Dendritic cell treated with granulocyte-macrophage colony-stimulating factor and Interleukin-4, amounts not matched to agents 40 ng/mL and 50 ng/mL, for 4 days (primary cell): ENCODE measurements around the gene PACSIN1.
A peak's percentile ranks its signal among the peaks of the same experiment; 100 is the strongest.

Experiments
- H3K27ac Mint-ChIP-seq: one replicate; pipeline ENCODE4 v1.8.0; 2022; ENCODE audit warnings: mild to moderate bottlenecking, mixed read lengths
- H3K27me3 Mint-ChIP-seq: one replicate; pipeline ENCODE4 v1.8.0; 2022; ENCODE audit warnings: mild to moderate bottlenecking, mixed read lengths
- H3K36me3 Mint-ChIP-seq: one replicate; pipeline ENCODE4 v1.8.0; 2022; ENCODE audit warnings: low read depth, mixed read lengths
- H3K4me1 Mint-ChIP-seq: one replicate; pipeline ENCODE4 v1.8.0; 2022; ENCODE audit warnings: low read depth, mixed read lengths
- H3K4me3 Mint-ChIP-seq: one replicate; pipeline ENCODE4 v1.8.0; 2022; ENCODE audit warnings: mild to moderate bottlenecking, moderate library complexity, mixed read lengths
- H3K9me3 Mint-ChIP-seq: one replicate; pipeline ENCODE4 v1.8.0; 2022; ENCODE audit warnings: mixed read lengths
- intact Hi-C: fragments of 100-400 bp; cut with micrococcal nuclease; formaldehyde crosslinking; loops from one replicate; pipeline ENCODE4 v1.15.0; 2022

Gene PACSIN1

DNA sequence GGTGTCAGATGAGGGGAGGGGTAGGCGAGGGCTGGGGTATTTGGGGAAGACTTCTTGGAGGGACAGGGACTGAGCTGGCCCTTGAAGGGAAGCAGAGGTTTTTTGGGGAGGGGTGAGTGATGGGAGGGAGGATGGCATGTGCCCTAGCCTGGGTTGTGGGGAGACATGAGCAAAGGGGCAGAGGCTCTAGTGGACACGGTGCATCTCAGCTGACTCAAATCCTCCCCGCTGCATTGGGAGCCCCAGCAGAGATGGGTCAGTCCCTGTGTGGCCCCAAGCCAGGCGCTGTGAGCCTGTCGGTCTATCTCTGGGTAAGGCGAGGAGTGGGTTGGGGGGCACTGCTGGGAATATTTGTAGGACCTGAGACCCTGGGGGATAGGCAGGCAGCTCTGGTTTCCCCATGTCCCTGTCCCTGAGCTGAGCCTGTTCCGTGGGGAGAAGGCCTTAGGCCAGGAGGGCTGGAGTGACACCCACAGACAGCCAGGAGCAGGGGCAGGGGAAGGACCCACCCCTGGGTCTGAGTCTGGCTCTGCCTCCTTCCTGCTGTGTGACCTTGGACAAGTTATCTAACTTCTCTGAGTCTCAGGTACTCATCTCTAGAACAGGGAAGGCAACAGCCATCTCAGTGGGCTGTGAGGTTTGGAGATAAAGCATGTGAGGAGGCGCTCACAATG lies 54.2 kb downstream of the PACSIN1 start:
- Mint-ChIP-seq H3K4me3 (no peak overlapping the region), H3K36me3 (no peaks in the 10 kb centered on the region), H3K9me3 (no peaks in the 10 kb centered on the region), H3K27me3 (peaks cover 8% of the 10 kb centered on the region), H3K27ac (no peak overlapping the region), H3K4me1 (no peaks in the 10 kb centered on the region)
- intact Hi-C loops, result no loop called here

DNA sequence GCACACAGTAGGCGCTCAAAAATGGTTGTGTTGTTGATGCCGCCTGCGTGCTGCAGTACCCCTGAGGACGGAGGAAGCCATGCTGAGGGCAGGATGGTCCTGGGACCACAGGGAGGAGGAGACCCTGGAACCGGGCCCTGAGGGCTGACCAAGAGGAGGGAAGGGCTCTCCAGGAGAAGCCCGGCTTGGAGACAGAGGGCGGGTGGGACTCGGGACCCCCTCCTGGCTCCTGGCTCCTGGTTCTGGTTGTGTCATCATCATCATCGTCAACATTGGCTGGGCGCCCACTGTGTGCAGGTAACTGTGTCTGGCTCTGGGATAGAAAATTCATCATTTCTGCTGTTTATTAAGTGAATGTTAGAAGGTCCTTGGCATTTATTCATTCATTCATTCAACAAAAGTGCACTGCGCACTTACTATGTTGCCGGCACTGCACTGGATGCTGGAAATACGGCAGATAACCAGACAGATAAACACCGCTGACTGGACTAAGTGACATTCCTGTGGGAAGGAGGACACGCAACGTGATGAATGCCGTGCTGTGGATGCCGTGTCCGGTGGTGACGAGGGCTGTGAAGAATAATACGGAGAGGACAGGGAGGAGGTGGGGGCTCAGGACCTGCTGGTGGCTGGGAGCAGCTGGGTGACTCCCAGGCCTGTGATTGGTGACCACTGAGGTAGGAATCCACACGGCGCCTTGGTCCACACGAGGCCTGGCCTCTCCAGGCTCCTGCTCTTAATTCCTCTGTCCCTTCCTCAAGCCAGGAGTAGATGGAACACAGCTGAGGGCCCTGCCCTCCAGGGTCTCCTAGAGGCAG lies 55.0 kb downstream of the PACSIN1 start:
- Mint-ChIP-seq H3K9me3 (no peaks in the 10 kb centered on the region), H3K36me3 (no peaks in the 10 kb centered on the region), H3K4me1 (no peaks in the 10 kb centered on the region), H3K27ac (no peak overlapping the region), H3K4me3 (no peak overlapping the region), H3K27me3 (peaks cover 4% of the 10 kb centered on the region)
- intact Hi-C loops, result no loop called here

DNA sequence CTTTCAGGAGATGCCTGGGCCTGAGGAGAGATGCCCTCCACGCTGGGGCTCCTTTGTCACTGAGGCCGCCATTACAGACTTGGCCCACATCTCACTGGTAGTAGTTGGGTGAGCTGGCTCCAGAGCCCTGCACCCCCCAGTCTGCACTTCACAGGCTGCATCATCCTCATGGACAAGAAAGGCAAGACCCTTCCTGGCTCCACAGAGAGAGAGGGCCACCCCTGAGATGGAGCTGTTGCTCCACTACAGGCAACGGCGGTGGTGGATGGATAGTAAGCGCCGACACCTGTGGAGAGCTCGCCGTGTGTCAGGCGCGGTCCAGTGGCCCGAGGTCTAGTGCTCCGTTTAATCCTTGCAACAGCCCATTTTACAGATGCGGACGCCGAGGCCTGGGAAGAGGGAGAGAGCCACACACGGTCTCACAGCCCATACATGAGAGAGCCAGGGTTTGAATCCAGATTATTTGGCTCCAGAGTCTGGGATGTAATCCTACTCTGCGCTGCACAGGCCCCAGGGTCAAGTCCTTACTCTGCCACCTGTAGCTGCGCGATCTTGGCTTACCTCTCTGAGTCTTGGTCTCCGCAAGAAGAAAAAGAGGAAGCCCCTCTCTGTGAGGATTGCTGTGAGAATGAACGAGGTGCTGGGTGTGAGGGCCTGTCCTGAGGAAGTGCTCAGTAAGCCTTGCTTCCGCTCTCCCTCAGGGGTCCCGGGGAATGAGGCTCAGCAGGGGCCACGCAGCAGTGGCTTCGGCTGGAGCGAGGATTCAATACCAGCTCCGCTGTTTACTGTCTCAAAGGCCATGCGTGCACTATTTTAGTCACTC lies 55.8 kb downstream of the PACSIN1 start:
- H3K36me3 Mint-ChIP-seq, result no peaks in the 10 kb centered on the region

DNA sequence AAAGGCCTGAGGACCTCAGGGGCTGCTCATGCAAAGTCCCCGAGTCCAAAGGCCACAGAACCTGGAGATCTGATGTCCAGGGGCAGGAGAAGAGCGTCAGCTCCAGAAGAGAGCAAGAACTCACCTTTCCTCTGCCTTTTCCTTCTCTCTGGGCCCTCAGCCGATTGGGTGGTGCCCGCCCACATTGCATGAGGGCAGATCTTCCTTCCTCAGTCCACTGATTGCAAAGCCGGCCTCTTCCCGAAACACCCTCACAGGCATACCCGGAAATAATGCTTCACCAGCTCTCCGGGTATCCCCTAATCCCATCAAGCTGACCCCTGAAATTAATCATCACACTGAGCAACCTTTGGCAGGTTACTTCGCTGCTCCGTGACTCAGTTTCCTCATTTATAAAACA lies 56.9 kb downstream of the PACSIN1 start:
- intact Hi-C loops, result no loop called here
- Mint-ChIP-seq H3K36me3 (no peaks in the 10 kb centered on the region), H3K27ac (no peak overlapping the region), H3K4me3 (no peak overlapping the region), H3K4me1 (no peaks in the 10 kb centered on the region), H3K9me3 (no peaks in the 10 kb centered on the region), H3K27me3 (peaks cover 6% of the 10 kb centered on the region)

More for the DNA sequence above, 55.8 kb downstream of the PACSIN1 start:
- intact Hi-C loops, result no loop called here
- no peaks in the 10 kb centered on the region for H3K9me3 Mint-ChIP-seq
- peaks cover 4% of the 10 kb centered on the region for H3K27me3 Mint-ChIP-seq
- H3K4me3 Mint-ChIP-seq, result no peak overlapping the region
- H3K27ac Mint-ChIP-seq, result no peak overlapping the region
- H3K4me1 Mint-ChIP-seq, result no peaks in the 10 kb centered on the region

DNA sequence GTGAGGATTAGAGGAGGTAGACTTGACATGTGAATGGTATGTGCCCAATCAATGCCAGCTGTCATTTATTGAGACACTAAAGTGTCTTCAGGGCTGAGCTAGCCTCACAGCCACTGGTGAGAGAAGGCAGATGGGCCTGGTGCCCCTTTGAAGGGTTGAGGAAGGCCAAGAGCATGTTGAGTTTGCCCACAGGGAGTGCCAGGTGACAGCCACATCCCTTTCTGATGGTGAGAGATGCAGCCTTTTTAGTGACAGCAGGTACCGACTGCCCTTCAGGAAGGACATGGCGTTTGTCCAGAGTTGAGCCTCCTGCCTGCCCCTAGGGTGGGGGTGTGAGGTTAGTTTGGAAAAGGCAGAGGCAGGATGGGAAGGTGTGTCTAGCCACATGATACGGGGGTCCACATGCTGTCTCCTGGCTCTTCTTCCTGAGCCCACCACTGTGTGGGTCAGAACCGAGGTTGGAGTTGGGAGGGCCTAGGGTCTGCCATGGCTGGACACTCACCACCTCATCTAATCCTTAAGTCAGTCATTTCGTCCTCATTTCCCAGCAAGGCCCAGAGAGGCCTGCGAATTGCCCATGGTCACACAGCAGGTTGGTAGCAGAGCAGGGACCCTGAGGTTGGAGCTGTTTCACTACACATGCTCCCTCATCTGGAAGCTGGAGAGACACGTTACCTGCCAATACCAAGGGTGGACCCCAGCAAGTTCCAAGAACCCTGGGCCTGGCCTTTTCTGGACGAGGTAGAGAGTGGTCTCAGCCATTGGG lies 57.7 kb downstream of the PACSIN1 start:
- peaks cover 11% of the 10 kb centered on the region for H3K27me3 Mint-ChIP-seq
- H3K4me3 Mint-ChIP-seq, result no peak overlapping the region
- H3K4me1 Mint-ChIP-seq, result no peaks in the 10 kb centered on the region
- intact Hi-C loops, result no loop called here
- no peak overlapping the region for H3K27ac Mint-ChIP-seq
- no peaks in the 10 kb centered on the region for H3K36me3 Mint-ChIP-seq
- no peaks in the 10 kb centered on the region for H3K9me3 Mint-ChIP-seq

DNA sequence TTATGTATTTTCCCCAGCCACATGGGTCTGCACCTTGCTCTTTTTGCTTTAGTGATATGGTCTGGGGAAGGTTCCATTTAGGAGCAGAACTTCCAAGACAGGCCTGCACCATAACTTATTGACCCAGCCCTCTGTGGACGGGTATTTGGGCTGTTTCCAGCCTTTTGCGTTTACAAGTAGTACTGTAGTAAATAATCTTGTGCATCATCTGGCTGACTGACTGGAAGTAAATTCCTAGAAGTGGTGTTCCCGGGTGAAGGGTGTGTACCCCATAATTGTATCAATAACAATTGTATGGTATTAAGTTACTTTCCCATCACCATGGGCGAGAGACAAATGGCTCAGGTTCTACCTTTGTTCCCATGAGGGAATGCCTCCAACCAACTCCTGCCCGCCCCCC lies 58.6 kb downstream of the PACSIN1 start:
- intact Hi-C loops, result no loop called here
- Mint-ChIP-seq H3K27ac (no peak overlapping the region), H3K4me1 (no peaks in the 10 kb centered on the region)

DNA sequence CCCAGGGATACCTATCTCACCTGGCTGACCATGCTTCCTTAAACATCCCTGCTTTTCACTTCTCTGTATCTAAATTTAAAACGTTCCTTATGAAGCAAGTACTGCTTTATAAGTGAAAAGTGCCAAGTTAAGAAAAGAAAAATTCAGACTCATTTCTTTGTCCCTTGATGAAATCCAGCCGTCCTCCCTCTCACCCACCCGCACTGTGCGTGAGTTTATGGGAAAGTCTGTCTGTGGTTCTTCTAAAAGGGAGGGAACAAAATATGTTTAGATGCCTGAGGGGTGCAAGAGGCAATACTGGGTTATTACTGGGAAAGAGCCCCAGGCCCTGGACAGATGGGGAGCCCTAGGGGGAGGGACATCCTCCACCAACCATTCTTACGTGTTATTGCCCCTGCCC lies 59.1 kb downstream of the PACSIN1 start:
- H3K36me3 Mint-ChIP-seq, result no peaks in the 10 kb centered on the region
- H3K27me3 Mint-ChIP-seq, result peaks cover 22% of the 10 kb centered on the region
- H3K4me1 Mint-ChIP-seq, result no peaks in the 10 kb centered on the region
- intact Hi-C loops, result no loop called here
- H3K27ac Mint-ChIP-seq, result no peak overlapping the region
- no peaks in the 10 kb centered on the region for H3K9me3 Mint-ChIP-seq
- no peak overlapping the region for H3K4me3 Mint-ChIP-seq

More for the DNA sequence above, 58.6 kb downstream of the PACSIN1 start:
- no peak overlapping the region for H3K4me3 Mint-ChIP-seq
- no peaks in the 10 kb centered on the region for H3K9me3 Mint-ChIP-seq
- H3K27me3 Mint-ChIP-seq, result peaks cover 18% of the 10 kb centered on the region
- H3K36me3 Mint-ChIP-seq, result no peaks in the 10 kb centered on the region

DNA sequence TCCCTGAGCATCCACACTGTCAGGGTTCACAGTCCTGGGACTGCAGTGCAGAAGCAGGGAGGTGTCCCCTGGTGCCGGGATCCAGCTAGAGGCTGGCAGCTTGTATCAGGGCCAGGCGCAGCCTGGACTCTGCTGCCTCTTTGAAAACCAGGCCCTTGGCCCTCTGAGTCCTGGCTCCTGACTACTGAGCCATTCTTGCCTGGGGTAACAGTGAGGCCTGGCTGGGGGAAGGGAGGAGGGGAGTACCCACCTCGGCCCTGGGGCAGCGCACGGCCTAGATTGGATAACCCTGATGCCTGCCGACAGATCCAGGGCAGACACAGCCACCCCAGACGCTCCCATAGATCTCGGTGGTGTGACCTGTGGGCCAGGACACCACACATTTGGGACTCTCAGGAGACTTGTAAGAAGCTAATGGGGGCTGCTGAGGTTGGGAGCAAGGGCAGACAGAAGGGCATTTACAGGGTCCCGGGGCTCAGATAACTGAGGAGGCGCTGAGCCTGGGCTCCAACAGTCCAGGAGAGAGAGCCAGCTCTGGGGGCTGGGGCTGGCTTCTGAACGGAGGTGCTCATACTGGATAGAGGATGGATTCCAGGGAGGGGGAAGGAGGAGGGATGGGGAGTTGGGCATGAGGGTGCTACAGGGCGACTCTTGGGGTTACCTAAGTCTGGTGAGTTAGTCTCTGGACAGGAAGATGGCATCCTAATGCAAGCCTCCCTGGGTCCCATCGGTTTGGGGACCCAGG lies 59.7 kb downstream of the PACSIN1 start:
- H3K4me3 Mint-ChIP-seq, result no peak overlapping the region
- intact Hi-C loops, result no loop called here
- H3K27me3 Mint-ChIP-seq, result peaks cover 27% of the 10 kb centered on the region
- H3K36me3 Mint-ChIP-seq, result no peaks in the 10 kb centered on the region
- no peaks in the 10 kb centered on the region for H3K4me1 Mint-ChIP-seq
- no peaks in the 10 kb centered on the region for H3K9me3 Mint-ChIP-seq
- H3K27ac Mint-ChIP-seq, result peak overlapping the region; percentile 1

DNA sequence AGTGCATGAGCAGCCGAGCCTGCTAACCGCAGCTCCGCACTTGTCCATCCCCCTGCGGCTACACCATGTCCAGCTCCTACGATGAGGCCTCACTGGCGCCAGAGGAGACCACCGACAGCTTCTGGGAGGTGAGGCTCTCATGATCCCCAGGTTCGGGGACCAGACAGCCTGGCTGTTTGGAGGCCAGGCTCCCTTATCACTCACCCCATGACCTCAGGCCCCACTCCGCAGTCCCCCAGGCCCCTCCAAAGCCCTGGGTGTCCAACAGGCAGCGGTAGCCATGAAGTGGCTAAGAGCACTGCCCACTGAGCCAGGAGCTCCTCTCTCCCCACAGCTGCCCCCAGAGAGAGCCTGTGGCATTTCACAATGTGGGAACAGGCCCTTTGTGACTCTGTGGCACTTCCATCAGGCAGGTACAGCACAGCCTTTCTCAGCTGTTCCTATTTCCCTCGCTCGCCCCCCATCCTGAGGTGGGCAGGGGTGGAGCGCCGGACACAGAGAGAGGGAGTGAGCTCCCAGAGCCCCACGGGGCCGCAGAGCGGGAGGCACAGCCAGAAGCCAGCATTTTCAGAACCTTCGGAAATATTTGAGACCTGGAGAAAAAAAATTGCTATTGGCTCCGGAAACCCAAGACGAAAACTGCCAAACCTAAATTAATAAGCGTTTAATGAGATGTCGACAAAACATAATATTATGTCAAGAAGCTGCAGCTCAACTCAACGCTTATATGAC lies 60.5 kb downstream of the PACSIN1 start:
- Mint-ChIP-seq H3K27ac (peak overlapping the region; percentile 1), H3K27me3 (peaks cover 27% of the 10 kb centered on the region), H3K36me3 (no peaks in the 10 kb centered on the region), H3K4me1 (no peaks in the 10 kb centered on the region), H3K4me3 (no peak overlapping the region), H3K9me3 (no peaks in the 10 kb centered on the region)
- intact Hi-C loops, result no loop called here

DNA sequence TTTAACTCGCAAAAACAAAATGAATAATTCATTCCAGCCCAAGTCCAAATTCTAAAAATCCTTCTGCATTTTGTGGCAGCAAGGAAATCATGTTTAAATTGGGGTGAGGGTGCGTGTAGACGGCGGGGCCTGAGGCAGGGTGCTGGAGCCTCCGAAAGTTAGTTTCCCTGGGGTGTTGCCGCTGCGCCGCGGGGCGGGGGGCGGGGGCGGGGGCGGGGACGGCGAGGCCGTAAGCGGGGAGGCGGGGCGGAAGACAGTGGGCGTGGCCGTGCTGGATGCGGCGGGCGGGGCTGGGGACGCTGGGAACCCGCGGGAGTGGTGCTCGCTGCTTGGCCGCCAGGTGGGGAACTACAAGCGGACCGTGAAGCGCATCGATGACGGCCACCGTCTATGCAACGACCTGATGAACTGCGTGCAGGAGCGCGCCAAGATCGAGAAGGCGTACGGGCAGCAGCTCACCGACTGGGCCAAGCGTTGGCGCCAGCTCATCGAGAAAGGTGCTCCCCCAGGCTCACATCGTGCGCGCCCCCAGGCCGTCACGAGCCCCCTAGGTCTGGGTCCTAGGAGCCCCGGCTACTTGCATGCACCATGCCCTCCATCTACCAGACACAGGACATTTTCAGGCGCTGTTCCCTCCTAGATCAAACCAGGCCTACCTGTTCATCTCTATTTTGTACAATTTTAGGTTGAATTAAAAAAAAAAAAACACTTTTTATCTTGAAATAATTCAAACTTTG lies 61.3 kb downstream of the PACSIN1 start:
- no peaks in the 10 kb centered on the region for H3K9me3 Mint-ChIP-seq
- no peak overlapping the region for H3K4me3 Mint-ChIP-seq
- no peaks in the 10 kb centered on the region for H3K4me1 Mint-ChIP-seq
- intact Hi-C loops, result loop anchor here (1.0 kb wide), 1 partner anchor 82 kb away; no protein-coding TSS in a partner anchor
- H3K27ac Mint-ChIP-seq, result no peak overlapping the region
- peaks cover 25% of the 10 kb centered on the region for H3K27me3 Mint-ChIP-seq
- no peaks in the 10 kb centered on the region for H3K36me3 Mint-ChIP-seq

DNA sequence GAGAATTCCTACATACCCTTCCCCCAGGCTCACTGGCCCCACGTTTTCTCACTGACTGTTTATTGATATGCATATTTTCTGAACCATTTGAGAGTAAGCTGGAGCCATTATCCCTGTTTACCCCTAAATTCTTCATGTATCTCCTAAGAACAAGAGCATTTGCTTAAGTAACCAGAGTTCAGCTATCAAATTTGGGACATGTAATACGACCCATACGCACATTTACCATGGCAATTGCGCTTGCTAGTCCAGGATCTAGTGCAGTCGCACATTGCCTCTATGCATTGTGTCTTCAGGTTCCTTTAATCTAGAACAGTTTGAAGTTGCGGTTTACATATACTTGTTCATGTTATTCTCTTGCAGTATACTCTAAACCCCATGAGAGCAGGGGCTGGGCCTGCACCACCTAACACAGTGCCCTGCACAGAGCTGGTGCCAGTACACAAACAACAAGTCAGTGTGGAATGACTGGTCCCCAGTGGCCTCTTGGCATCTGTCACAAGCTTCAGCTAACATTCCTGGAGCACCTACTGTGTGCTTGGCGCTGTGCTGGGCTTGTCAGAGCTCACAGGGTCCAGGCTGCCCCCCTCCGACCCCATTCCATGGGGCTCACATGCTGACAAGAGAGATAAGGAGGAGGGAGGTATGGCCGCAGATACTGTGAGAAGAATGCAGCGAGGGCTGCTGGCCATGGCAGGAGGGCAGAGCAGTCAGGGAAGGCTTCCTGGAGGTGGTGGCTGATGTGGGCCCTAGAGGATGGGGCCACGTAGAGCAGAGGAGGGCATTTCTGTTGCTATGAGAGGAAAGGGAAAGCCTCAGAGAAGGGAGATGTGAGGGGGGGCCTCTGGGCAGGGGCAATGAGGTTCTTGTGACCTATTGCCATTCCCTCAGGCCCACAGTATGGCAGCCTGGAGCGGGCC lies 62.1 kb downstream of the PACSIN1 start:
- intact Hi-C loops, result loop anchor here (1.0 kb wide), 1 partner anchor 81 kb away; no protein-coding TSS in a partner anchor
- no peaks in the 10 kb centered on the region for H3K4me1 Mint-ChIP-seq
- H3K36me3 Mint-ChIP-seq, result no peaks in the 10 kb centered on the region
- no peak overlapping the region for H3K27ac Mint-ChIP-seq
- no peak overlapping the region for H3K4me3 Mint-ChIP-seq
- peaks cover 23% of the 10 kb centered on the region for H3K27me3 Mint-ChIP-seq
- no peaks in the 10 kb centered on the region for H3K9me3 Mint-ChIP-seq
